IPS DF 6.9 (cell line): ENCODE results near the gene GRIP1.

ENCODE experiments used
- DNase-seq: peaks from one replicate; pipeline ENCODE4 v3.0.0-alpha.2; 2013; ENCODE audit warnings: low read depth, low spot score
- H3K27ac ChIP-seq: one replicate; pipeline ENCODE4 v1.5.1; 2013; ENCODE audit warnings: low read length, control low read depth
- H3K27me3 ChIP-seq: 2 replicates; pipeline ENCODE4 v1.6.1; 2013; ENCODE audit warnings: mild to moderate bottlenecking, low read length; ENCODE audit not compliant: control insufficient read depth, insufficient read depth
- H3K36me3 ChIP-seq: 2 replicates; pipeline ENCODE4 v1.6.1; 2013; ENCODE audit warnings: low read length; ENCODE audit not compliant: control insufficient read depth, insufficient read depth
- H3K4me1 ChIP-seq: 2 replicates; pipeline ENCODE4 v1.6.1; 2013; ENCODE audit warnings: low read length; ENCODE audit not compliant: control insufficient read depth, insufficient read depth
- H3K4me3 ChIP-seq: 2 replicates; pipeline ENCODE4 v1.5.1; 2013; ENCODE audit warnings: mild to moderate bottlenecking, low read length
- H3K9me3 ChIP-seq: 2 replicates; pipeline ENCODE4 v1.6.1; 2013; ENCODE audit warnings: low read length, inconsistent platforms; ENCODE audit not compliant: control insufficient read depth, insufficient read depth
- WGBS: extraction: QIAGEN DNeasy Blood & Tissue Kit; methylation state at CpG from one replicate; pipeline ENCODE4 v1.1.7; 2013; ENCODE audit warnings: mixed read lengths, missing lambda C conversion rate; ENCODE audit not compliant: insufficient read length, insufficient coverage; 5-methylcytosine and 5-hydroxymethylcytosine counted together

Gene GRIP1

DNA sequence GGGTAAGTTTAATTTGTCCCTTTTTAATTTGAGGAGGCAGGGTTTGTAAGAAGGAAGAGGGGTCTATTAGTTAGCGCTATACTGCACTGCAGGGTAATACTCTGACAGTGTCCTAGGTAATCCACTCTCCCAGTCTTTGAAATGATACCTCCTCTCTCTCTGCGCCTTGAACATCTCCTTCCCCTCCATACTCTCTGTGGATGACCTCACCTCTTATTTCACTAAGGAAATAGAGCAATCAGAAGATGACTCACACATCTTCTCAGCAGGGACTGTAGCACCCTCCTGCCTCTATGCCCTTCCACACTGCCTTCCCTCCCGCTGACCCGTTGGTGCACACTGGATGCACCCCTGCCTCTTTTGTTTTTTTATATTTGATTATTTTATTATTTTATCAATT, 94.2 kb downstream of the GRIP1 start:
- H3K27me3 ChIP-seq, result no peaks in the 10 kb centered on the region
- no peak overlapping the region for H3K27ac ChIP-seq
- DNase-seq, result no peak
- no CpG with 5 or more reads among the region's 4 CpGs for WGBS
- H3K36me3 ChIP-seq, result no peaks in the 10 kb centered on the region
- H3K9me3 ChIP-seq, result no peaks in the 10 kb centered on the region
- H3K4me3 ChIP-seq, result no peak overlapping the region
- H3K4me1 ChIP-seq, result no peaks in the 10 kb centered on the region

DNA sequence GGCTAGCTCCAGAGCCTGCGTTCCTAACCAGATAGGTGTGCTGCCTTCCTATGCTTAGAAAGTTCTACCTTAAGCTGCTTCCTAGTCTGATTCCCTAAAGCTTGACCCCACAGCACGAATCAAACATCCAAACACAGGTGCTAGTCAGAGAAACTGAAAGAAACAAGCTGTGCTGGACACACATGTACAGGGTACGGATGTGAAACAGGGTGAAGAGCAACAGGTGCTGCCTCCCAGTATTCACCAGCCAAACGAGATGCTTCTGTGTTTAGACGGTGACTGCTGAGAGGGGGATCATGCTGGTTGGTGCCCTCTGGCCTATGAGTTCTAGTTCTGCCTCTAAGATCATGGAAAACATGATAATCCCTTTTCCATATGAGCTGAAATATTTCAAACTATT, 105.3 kb downstream of the GRIP1 start:
- Histone ChIP-seq H3K27ac (no peak overlapping the region), H3K27me3 (no peaks in the 10 kb centered on the region), H3K9me3 (no peaks in the 10 kb centered on the region), H3K36me3 (no peaks in the 10 kb centered on the region), H3K4me1 (no peaks in the 10 kb centered on the region), H3K4me3 (no peak overlapping the region)
- no peak for DNase-seq
- no CpG with 5 or more reads among the region's 5 CpGs for WGBS

DNA sequence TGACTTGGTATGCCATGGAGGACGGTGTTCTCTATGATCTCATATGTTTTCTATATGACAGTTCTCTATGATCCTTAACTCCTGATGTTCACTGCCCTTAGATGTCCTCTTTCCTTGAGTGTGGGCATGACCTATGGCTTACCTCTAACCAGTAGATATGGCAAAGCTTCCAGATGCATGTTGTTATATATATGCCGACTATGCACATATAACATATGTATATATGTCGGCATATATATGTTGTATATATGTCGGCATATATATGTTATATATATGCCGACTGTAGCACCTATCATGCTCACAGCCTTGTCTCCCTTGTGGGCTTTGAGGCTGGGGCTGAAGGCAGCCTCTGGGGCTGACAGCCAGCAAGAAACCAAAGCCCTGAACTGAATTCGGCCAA, 106.0 kb downstream of the GRIP1 start:
- Histone ChIP-seq H3K9me3 (no peaks in the 10 kb centered on the region), H3K27me3 (no peaks in the 10 kb centered on the region), H3K36me3 (no peaks in the 10 kb centered on the region), H3K27ac (no peak overlapping the region), H3K4me1 (no peaks in the 10 kb centered on the region), H3K4me3 (no peak overlapping the region)
- DNase-seq, result no peak
- no CpG with 5 or more reads among the region's 6 CpGs for WGBS

DNA sequence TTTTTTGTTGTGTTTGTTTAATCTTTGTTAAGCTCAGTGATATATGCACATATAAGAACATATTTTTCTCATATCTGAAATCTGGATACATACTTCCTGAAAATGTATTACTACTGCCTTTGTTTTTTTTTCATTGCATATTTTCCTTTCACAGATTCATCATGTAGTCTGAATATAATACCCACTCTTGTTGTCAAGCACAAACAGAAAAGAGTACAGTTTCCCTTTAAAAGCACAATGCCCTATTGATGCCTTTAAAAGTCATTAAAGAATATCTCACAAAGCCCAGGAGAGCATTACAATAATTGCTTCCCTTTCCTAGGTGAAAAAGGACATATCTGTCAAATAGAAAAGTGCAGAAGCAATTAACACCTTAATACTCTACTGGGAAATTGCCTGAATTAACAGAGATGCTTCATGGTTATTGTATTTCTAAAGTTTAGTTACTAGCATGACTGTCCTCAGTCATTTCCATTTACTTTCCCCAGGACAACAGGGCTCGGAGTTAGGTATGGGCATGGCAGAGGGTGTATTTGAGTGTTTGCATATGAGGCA, 107.4 kb downstream of the GRIP1 start:
- no CpG with 5 or more reads among the region's 1 CpG for WGBS
- no peak overlapping the region for H3K4me3 ChIP-seq

DNA sequence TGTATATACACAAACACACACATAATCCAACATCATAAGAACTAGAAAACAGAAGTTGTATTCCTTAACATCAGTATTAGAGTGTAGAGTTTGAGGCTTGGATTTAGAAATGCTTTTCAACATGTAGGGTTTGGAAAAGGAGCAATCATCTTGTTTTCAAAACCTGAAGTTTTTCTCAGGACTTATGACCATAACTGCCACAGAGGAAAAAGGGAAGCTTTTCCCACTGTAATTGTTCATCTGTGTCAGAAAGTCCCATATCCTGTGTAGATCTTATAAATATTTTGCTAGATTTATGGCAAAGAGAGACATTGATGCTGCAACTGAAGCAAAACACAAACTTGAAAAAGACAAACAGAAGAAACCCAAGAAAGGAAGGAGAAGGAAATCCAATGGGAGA, 115.7 kb downstream of the GRIP1 start:
- Histone ChIP-seq H3K27me3 (no peaks in the 10 kb centered on the region), H3K4me3 (no peak overlapping the region), H3K36me3 (no peaks in the 10 kb centered on the region), H3K4me1 (no peaks in the 10 kb centered on the region), H3K9me3 (no peaks in the 10 kb centered on the region), H3K27ac (no peak overlapping the region)
- no peak for DNase-seq

More for the DNA sequence above, 107.4 kb downstream of the GRIP1 start:
- Histone ChIP-seq H3K27ac (no peak overlapping the region), H3K27me3 (no peaks in the 10 kb centered on the region), H3K9me3 (no peaks in the 10 kb centered on the region), H3K36me3 (no peaks in the 10 kb centered on the region), H3K4me1 (no peaks in the 10 kb centered on the region)
- no peak for DNase-seq

DNA sequence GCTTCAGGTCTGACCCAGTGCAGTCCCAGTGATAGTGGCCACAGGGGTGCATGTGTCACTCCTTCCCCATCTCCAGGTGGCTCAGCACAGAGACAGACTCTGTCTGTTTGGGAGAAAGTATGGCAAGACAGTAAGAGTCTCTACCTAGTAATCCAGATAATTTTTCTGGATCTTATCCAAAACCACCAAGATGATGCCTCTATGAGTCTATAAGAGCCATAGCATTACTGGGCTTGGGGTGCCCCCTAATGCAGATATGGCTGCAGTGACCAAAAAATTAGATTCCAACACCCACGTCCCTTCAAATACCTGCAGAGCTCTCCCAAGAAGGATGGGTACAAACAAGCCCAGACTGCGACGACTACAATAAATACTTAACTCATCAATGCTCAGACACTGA, 123.8 kb downstream of the GRIP1 start:
- no CpG with 5 or more reads among the region's 3 CpGs for WGBS
- Histone ChIP-seq H3K4me3 (no peak overlapping the region), H3K9me3 (no peaks in the 10 kb centered on the region), H3K27ac (no peak overlapping the region), H3K27me3 (no peaks in the 10 kb centered on the region), H3K36me3 (no peaks in the 10 kb centered on the region), H3K4me1 (no peaks in the 10 kb centered on the region)
- no peak for DNase-seq

DNA sequence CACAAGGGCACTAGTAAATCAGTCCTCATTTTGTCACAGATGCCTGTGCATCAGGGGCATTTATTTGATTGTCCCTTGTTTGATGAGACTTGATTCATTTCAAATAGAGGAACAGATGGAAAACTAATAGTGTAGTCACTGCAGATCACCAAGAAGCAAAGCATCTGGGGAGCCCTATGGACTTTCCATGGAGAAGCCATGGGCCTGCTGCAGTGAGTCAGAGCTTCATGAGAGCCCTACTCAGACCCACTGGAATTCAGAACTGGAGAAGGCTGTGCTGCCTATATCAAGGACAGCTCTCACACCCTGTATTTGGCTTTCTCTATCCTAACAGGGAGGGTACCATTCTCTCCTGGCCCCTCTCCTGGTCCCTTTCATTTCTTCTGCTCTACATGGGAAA, 126.2 kb downstream of the GRIP1 start:
- H3K36me3 ChIP-seq, result no peaks in the 10 kb centered on the region
- no peak overlapping the region for H3K27ac ChIP-seq
- DNase-seq, result no peak
- no peaks in the 10 kb centered on the region for H3K27me3 ChIP-seq
- no peaks in the 10 kb centered on the region for H3K9me3 ChIP-seq
- no peak overlapping the region for H3K4me3 ChIP-seq
- H3K4me1 ChIP-seq, result no peaks in the 10 kb centered on the region

DNA sequence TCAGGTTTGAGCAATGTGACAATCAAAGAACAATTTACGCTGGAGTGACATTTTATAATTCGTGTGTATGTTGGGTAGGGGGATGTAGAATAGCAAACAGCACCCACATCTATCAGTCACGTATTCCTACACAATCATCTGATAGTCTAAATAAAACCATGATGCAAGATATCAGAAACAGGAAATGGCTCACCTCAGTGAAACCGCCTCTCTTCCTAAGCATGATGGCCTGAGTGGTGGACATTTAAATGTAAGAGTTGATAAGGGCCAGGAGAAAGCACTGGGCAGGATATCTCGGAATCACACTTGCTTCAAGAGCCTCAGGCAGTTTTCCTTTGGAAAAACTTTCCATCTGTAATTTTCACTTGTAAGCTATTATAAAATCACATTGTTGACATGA, 128.2 kb downstream of the GRIP1 start:
- Histone ChIP-seq H3K4me1 (no peaks in the 10 kb centered on the region), H3K9me3 (no peaks in the 10 kb centered on the region), H3K27me3 (no peaks in the 10 kb centered on the region), H3K27ac (no peak overlapping the region), H3K36me3 (no peaks in the 10 kb centered on the region), H3K4me3 (no peak overlapping the region)
- DNase-seq, result no peak
- no CpG with 5 or more reads among the region's 5 CpGs for WGBS

DNA sequence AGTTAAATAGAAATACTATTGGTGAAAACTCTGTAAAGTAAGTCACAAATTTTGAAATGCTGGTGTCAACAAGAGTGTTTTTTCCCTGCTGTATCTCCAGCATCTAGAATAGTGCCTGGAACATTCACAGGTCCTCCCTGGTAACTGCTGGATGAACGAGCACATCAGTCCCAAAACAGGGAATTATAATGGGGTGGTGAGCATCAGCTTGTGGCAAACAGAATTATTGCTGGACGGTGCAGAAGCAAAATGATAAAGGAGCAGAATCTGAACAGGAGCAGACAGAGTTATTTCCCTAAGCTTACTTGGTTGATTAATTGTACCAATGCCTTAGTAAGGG, 129.9 kb downstream of the GRIP1 start:
- Histone ChIP-seq H3K27me3 (no peaks in the 10 kb centered on the region), H3K36me3 (no peaks in the 10 kb centered on the region), H3K27ac (no peak overlapping the region), H3K4me1 (no peaks in the 10 kb centered on the region), H3K4me3 (no peak overlapping the region), H3K9me3 (no peaks in the 10 kb centered on the region)
- DNase-seq, result no peak
- WGBS, result no CpG with 5 or more reads among the region's 2 CpGs

DNA sequence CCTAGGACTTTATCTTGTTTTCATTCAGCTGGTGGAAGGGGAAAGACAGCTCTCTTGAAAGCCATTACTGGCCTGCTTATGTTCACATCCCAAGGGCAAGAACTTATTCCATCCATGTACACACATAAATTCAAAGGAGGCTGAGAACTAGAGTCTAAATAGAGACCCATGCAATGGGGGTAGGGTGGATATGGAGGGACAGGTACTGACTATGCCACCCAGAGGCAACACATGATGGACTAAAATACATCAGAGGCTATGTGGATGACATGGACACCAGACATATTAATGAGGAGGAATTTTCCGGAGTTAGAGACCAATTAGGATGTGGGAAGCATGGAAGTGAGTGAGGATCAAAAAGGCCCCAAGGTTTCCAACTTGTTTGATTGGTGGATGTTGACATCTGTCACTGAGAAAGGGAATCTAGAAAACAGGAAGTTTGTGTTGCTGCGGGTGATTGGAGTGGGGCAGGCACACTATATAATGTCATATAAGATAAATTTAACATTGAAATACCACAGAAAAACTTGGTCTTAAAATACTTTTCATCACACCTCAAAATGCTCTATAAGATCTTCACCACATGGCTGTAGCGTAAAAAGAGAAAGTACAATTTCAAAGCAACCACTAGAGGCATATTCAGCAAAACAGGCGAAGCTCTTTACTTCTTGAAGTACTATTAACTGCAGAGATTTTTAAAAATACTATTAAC, 130.4 kb downstream of the GRIP1 start:
- Histone ChIP-seq H3K4me3 (no peak overlapping the region), H3K27me3 (no peaks in the 10 kb centered on the region), H3K27ac (no peak overlapping the region), H3K4me1 (no peaks in the 10 kb centered on the region), H3K36me3 (no peaks in the 10 kb centered on the region), H3K9me3 (no peaks in the 10 kb centered on the region)
- WGBS, result no CpG with 5 or more reads among the region's 4 CpGs
- no peak for DNase-seq

DNA sequence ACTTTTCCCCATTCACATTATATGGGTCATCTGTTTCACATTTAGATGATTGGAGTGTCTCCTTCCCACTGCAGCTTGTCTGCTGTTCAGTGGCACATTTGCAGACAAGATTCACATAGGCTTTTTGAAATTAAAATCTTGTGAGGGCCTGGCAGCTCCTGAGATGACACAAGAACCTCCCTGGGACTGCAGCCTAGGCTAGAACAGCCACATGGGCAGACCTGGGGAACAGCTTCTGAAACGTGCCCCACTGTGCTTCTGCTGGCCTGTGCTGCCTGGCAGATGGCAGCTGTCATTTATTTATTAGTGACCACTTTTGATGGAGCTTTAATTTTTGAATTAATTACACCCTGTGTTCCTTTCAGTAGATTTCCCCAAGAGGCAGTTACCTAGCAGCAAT, 137.4 kb downstream of the GRIP1 start:
- no peak overlapping the region for H3K27ac ChIP-seq
- no CpG with 5 or more reads among the region's 1 CpG for WGBS
- H3K4me1 ChIP-seq, result no peaks in the 10 kb centered on the region; the same call in 1 of the 2 replicates
- H3K9me3 ChIP-seq, result no peaks in the 10 kb centered on the region
- no peaks in the 10 kb centered on the region for H3K27me3 ChIP-seq
- H3K36me3 ChIP-seq, result no peaks in the 10 kb centered on the region
- H3K4me3 ChIP-seq, result no peak overlapping the region
- DNase-seq, result no peak
